K562 (cell line): ENCODE measurements around the gene DPEP3. TPM values are rescaled to one million over a fixed set of nuclear protein-coding genes. Genes with fewer than 3 reads are reported as not detected.

Experiments used
- CHAMP1 ChIP-seq: fragments of 450-650 bp; IDR thresholded peaks from 2 replicates; pipeline ENCODE4 v1.6.1; 2016; ENCODE audit warnings: mild to moderate bottlenecking
- FOS ChIP-seq: IDR thresholded peaks from 3 replicates; pipeline ENCODE4 v1.6.1; 2011; ENCODE audit not compliant: insufficient read length; ENCODE audit errors: extremely low read depth
- KDM5B ChIP-seq: fragments of 200-600 bp; sonication (generic); IDR thresholded peaks from 2 replicates; pipeline ENCODE4 v1.6.1; 2012; ENCODE audit warnings: low read depth, mild to moderate bottlenecking, moderate library complexity, low read length, control low read depth, inconsistent platforms; ENCODE audit not compliant: insufficient replicate concordance
- MGA ChIP-seq: fragments of 450-650 bp; IDR thresholded peaks from 2 replicates; pipeline ENCODE4 v1.6.1; 2016; ENCODE audit warnings: mild to moderate bottlenecking, moderate library complexity
- NFYB ChIP-seq: IDR thresholded peaks from 2 replicates; pipeline ENCODE4 v1.6.1; 2011; ENCODE audit warnings: mild to moderate bottlenecking, moderate library complexity; ENCODE audit not compliant: insufficient read length; ENCODE audit errors: extremely low read depth
- POLR2A ChIP-seq: fragments of 450-650 bp; conservative IDR thresholded peaks from 2 replicates; pipeline ENCODE4 v1.6.1; 2016
- POLR2AphosphoS5 ChIP-seq: IDR thresholded peaks from 2 replicates; pipeline ENCODE4 v1.6.1; 2011; ENCODE audit warnings: mild to moderate bottlenecking, low read depth, low read length, moderate library complexity; ENCODE audit not compliant: control insufficient read depth, insufficient read depth
- POLR2B ChIP-seq: fragments of 450-650 bp; IDR thresholded peaks from 2 replicates; pipeline ENCODE4 v1.6.1; 2018; ENCODE audit warnings: low read depth; ENCODE audit not compliant: partially characterized antibody
- SUPT5H ChIP-seq: fragments of 450-650 bp; IDR thresholded peaks from 2 replicates; pipeline ENCODE4 v1.6.1; 2016
- THRAP3 ChIP-seq: fragments of 450-650 bp; IDR thresholded peaks from 2 replicates; pipeline ENCODE4 v1.6.1; 2016; ENCODE audit warnings: mild to moderate bottlenecking, inconsistent platforms, borderline replicate concordance
- polyA plus RNA-seq, 8 experiments: library from polyadenylated mRNA; depleted of rRNA in 4 of 8; stranded (reverse) in 5 of 8; unstranded in 3 of 8; fragments of >200 nt; fragmentation: Nextera tagmentation in 2 of 8; fragmentation: Illumina TruSeq in 1 of 8; extraction: Ambion mirVana in 2 of 8; extraction: Trizol in 1 of 8; gene quantifications; 2 replicates each; pipeline versions ENCODE4 v1.2.1 to v1.2.3, GENCODE V29; 2011 to 2014; ENCODE audit warnings: inconsistent platforms in 1 of 8, missing spikeins in 1 of 8
- total RNA-seq, 7 experiments: library from RNA; depleted of rRNA in 6 of 7; stranded (reverse); fragments of >200 nt in 6 of 7; fragmentation: Illumina TruSeq in 2 of 7; extraction: Trizol in 2 of 7; gene quantifications; 2 replicates each; pipeline versions ENCODE4 v1.2.1 to v1.2.3, GENCODE V29; 2011 to 2021; ENCODE audit warnings: low replicate concordance in 1 of 7

DPEP3 gene
- total and polyA plus RNA-seq, 9 of the 15 experiments (the other 6 are each of a cell fraction or from before 2014, with no cell fraction given), result not detected

DNA sequence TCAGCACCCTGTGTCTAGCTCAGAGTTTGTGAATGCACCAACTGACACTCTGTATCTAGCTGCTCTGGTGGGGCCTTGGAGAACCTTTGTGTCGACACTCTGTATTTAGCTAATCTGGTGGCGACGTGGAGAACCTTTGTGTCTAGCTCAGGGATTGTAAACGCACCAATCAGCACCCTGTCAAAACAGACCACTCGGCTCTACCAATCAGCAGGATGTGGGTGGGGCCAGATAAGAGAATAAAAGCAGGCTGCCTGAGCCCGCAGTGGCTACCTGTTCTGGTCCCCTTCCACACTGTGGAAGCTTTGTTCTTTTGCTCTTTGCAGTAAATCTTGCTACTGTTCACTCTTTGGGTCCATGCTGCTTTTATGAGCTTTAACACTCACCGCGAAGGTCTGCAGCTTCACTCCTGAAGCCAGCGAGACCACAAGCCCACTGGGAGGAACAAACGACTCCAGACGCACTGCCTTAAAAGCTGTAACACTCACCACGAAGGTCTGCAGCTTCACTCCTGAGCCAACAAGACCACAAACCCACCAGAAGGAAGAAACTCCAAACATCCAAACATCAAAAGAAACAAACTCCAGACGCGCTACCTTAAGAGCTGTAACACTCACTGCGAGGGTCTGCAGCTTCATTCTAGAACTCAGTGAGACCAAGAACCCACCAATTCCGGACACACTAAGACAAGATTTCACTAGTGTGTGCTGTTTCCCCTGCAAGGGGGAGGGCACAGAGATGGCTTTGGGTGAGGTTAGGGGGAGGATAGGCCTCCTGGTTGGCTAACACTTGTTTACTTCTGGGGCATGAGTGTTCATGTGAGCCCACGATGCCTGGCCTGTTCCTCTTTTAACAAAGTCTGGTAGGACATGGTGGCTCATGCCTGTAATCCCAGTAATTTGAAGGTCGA lies 18.7 kb upstream of the DPEP3 start, which contains the start of gene DPEP2 (continued):
- TF ChIP-seq MGA (0 out of 2 replicates have a peak, but pooled peaks have one; percentile 31), NFYB (peak; percentile 85), POLR2AphosphoS5 (0 out of 2 replicates have a peak, but pooled peaks have one; percentile 23), POLR2A (peak; percentile 89), POLR2B (peak; percentile 65), KDM5B (peak; percentile 51), SUPT5H (peak; percentile 76), THRAP3 (0 out of 2 replicates have a peak, but pooled peaks have one; percentile 65), CHAMP1 (peak; percentile 14; the same call in 1 of the 2 replicates), FOS (peak; percentile 28)
